C4-2B (cell line): ENCODE results near the gene ICAM2.

Source experiments
- H3K27ac ChIP-seq: fragments of 450-650 bp; 2 replicates; pipeline ENCODE4 v1.5.1; 2017
- ZFX ChIP-seq: fragments of 450-650 bp; IDR thresholded peaks from 2 replicates; pipeline ENCODE4 v1.6.1; 2017
- TF ChIP-seq, protein P1 (sequence below): fragments of 450-650 bp; conservative IDR thresholded peaks from 2 replicates; pipeline ENCODE4 v1.5.1; 2017; ENCODE audit warnings: mild to moderate bottlenecking

The ICAM2 gene

DNA sequence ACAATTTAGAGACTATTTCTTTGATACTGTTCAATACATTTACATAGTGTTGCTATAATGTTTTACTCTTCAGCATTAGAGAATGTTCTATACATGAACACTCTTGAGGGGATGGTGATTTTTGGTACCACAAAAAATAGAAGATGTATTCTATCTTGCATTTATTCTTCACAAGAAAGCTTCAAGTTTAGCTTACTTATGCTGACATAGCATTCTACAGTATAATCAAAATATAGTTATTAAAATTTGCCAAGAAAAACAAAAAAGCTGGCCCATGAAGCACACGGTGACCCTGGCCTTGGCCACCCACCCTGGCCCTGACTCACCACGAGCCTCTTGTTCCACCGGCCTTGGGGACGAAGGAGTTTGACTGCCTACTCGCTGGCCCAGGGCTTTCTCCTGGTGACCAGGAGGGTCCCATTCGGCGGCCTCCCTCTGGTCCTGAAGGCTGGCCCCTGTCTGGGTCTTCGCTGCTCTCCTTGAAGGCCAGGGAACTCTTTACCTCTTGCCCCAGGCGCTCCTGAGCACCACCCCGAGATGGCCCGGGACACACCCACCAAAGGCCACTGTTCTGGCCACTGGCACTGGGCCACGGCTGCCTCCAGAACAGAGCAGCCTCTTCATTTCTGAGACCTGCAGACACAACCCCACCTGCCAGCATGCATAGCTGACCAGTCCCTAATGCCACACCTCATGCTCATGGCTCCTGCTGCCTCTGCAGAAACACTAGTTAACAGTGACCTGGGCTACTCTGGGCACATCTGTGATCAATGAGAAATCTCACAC, 22.5 kb upstream of the ICAM2 start:
- H3K27ac ChIP-seq: no peak overlapping the region
- TF ChIP-seq, protein P1, sequence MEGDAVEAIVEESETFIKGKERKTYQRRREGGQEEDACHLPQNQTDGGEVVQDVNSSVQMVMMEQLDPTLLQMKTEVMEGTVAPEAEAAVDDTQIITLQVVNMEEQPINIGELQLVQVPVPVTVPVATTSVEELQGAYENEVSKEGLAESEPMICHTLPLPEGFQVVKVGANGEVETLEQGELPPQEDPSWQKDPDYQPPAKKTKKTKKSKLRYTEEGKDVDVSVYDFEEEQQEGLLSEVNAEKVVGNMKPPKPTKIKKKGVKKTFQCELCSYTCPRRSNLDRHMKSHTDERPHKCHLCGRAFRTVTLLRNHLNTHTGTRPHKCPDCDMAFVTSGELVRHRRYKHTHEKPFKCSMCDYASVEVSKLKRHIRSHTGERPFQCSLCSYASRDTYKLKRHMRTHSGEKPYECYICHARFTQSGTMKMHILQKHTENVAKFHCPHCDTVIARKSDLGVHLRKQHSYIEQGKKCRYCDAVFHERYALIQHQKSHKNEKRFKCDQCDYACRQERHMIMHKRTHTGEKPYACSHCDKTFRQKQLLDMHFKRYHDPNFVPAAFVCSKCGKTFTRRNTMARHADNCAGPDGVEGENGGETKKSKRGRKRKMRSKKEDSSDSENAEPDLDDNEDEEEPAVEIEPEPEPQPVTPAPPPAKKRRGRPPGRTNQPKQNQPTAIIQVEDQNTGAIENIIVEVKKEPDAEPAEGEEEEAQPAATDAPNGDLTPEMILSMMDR: no peak
- no peak for TF ChIP-seq ZFX

DNA sequence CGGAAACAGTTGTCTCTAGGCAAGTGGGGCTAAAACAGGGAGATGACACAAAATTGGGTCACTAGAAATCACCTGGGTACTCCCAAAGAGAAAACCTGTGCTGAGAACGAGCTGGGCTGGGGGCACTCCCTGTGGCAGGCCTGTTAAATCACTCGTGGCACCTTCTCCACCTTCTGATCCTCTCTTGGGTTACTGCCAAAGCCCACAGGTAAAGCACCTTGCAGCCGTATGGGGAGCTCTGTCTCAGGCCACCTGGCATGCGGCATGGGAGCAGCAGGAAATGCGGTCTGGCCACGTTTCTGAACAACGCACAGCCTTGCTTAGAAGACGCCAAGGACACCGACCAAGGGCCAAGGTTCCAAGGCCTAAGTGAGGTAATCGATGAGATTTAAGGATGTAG, 21.5 kb upstream of the ICAM2 start:
- TF ChIP-seq, protein P1: no peak
- no peak for TF ChIP-seq ZFX
- no peak overlapping the region for H3K27ac ChIP-seq

DNA sequence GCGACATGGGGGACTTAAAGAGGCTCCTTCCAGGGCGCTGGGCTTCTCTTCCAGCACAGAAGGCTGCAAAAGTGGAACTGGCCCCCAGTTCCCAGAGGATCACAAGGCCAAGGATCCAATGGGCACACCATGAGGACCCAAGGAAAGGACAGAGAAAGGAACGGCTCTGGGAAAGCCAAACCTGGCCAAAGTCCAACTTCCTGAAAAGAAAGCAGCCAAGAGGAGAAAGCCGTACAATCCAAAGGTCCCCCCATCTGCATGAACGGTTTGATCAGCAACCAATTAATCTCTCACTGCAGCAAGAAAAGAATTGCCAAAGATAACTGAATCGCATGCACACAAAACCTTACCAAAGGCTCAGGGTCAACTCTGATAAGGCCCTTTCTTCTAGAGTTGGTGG, 19.8 kb upstream of the ICAM2 start:
- TF ChIP-seq ZFX: no peak
- TF ChIP-seq, protein P1: no peak
- H3K27ac ChIP-seq: no peak overlapping the region

DNA sequence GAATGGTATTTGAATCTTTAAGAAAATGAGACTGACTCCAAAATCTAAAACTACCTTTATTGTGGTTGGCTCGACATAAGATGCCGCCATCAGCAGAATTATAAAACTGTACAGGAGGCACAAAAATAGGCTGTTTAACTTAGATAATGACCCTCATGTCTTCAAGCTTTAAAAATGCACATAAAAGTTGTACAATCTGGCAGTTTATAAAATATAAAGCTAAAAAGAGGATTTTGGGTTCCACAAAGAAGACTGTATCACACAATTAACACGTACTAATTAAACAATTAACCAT, 18.6 kb upstream of the ICAM2 start:
- TF ChIP-seq, protein P1: no peak
- TF ChIP-seq ZFX: no peak
- H3K27ac ChIP-seq: no peak overlapping the region

DNA sequence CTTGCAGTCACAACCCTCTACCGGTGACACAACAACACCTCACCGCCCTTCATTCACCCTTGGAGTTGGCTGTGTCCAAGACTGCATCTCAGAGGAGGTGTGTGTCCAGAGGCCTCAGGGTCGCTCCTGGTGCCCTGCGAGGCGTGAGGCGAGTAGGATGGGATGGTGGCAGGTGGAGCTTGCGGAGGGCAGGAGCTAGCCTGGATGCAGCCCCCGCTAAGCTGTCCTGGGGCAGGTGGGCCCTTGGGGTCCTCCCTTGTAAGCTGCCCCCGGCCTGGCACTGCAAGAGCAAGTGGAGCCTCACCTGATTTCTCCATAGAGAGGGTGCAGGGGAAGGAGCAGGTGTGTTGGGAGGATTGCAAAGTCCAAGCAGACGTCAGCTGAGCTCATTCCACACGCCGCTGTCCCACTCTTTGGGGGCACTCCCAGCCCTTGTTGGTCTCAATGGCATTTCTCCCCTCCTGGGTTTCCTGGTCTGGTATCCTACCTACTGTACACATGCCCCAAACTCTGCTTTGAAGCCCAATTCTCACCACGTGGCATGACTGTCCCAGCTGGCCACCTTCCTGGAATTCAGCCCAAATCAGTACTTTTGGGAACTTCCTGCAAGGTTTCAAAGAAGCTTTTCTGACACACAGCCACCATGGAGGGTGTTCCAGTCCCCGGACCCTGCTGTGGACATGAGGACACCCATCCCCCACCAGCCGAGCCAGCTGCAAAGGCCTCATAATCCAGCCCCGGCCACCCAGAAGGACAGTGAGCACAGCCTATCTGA, 18.1 kb upstream of the ICAM2 start:
- TF ChIP-seq, protein P1: no peak
- TF ChIP-seq ZFX: no peak
- no peak overlapping the region for H3K27ac ChIP-seq

DNA sequence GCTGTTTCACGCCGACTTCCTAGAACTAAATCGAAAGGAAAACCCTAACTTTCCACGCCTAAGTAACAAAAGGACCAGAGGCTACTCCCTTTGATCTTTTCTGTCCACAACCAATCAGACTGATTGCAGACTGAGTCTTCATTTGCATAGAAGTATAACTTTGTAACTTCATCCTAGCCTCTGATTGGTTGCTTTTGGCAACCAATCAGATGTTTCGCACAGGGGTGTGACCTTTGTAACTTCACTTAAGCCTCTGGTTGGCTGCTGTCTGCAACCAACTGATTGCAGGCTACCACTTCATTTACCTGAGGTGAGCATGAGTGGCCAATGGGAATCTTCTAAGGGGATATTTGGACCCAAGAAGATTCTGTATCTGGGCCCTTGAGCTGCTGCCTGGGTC, 17.4 kb upstream of the ICAM2 start:
- no peak overlapping the region for H3K27ac ChIP-seq
- TF ChIP-seq, protein P1: no peak
- TF ChIP-seq ZFX: no peak

DNA sequence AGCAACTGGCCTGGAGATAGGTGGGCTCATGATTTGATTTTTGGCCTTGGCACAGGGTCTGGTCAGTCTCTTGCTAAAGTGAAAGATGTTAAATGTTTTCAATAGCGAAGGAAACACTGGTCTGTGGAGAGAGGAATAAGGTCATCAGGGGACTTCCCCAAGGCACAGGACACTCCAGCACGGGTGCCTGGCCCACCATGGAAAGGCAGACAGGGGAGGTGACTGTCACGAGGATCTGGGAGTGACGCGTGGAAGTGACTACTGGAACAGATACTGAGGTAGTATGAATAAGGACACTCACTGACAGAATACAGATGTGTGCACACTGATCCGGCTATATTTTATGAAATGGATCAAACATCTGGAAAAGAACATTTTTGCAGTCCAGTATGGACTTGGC, 16.7 kb upstream of the ICAM2 start:
- H3K27ac ChIP-seq: no peak overlapping the region
- TF ChIP-seq, protein P1: no peak
- TF ChIP-seq ZFX: no peak
